AG20443 (cell line): ENCODE results near the gene GLRA2.

Source experiments
- DNase-seq: peaks from one replicate; pipeline ENCODE4 v3.0.0; 2012; ENCODE audit warnings: low spot score, mixed read lengths

GLRA2 gene

DNA sequence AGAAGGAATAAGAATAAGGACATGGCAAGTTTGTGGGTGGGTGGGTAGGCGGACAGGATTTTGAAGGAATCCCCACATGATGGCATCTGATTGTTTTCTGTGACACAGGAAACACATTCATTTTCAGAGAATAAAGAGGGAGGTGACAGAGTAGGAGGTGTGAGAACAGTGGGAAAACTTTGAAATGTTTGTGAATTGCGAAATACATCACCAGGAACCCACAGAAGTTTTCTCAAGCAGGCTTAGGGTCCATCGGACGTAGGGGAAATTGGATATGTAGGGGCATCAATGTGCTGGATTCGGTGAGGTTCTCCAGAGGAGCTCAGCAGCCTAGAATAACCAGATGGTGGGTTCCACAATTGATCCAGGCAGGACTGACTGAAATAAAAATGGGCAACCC lies 171.6 kb downstream of the GLRA2 start:
- DNase-seq = no peak

DNA sequence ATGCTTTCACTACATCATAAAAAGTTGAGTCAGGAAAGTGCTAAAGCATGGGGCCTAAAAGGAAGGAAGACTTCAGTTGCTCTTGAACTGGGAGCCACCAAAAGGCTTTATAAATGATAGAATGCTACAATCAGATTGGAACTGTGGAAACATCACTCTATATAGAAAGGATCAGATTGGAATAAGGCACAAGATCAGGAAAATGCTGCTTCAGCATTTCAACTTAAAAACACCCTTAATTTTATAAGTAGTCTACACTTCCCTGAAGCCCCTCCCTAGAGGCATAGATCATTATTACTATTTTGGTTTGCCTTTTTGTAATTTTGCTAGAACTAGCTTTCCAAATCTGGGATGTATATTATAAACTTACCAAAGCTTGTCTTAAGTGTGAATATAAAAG lies 172.8 kb downstream of the GLRA2 start:
- no peak for DNase-seq

DNA sequence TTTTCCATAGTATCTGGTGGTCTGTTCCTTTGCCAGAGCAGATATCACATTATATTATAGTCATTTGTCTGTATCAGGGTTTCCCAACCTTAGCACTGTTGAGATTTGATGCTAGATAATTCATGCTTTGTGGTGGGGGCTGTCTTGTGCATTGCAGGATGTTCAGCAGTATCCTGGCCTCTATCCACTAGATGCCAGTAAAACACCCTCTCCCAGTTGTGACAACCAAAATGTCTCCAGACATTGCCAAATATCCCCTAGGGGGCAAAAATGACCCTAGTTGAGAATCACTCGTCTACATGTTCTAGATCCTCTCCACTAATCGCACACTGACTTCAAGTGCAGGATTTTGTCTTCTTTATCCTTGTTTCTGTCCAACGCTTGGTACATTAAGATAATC lies 182.8 kb downstream of the GLRA2 start:
- DNase-seq = no peak

DNA sequence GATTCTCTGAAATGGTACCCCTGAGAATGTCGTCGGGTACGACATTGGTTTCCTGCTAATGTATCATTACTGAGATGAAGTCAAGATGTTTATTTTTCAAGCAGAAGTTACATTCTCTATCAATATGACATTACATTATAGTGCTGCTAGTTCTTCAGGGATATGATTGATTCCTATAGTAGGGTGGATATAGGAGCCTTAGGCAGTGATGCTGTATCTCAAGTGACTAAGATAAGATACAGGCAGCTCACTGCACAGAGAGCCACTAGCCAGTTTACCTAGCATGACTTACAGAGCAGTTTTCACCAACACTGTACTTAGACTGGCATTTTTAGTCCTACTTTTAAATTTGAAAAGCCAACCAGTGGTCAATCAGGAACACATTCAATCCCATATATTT lies 188.6 kb downstream of the GLRA2 start:
- DNase-seq = no peak

DNA sequence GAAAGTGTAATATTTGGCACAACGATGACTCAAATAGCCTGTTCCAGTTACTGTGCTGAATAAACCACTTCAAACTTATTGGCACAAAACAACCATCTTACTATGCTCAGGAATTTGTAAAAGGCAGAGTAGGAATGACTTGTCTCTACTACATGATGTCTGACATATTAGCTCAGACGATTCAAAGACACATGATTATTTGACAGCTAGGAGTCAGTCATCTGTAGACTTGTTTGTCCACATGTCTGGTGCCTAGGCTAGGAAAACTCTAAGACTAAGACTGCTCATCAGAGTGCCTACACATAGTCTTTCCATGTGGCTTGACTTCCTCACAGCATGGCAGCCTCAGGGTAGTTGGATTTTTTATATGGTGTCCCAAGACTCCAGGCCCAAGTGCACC lies 189.1 kb downstream of the GLRA2 start:
- DNase-seq = no peak

DNA sequence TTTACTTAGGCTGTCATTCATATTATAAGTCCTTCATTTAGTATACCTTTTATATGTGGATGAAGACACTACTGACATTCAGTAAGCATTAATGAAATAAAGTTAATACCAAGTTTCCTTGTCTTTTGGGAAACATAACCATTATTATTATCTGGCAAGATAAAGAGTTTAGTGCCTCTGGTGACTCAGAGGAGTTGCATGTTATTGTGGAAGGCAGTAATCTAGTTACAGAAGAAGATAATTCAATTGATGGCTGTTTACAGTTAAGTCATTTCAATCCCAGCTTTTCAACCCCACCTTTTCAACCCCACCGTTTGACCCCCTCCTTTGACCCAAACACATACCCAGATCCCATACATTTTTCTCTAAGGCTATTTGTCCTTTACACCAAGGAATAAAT lies 199.7 kb downstream of the GLRA2 start:
- DNase-seq = no peak

DNA sequence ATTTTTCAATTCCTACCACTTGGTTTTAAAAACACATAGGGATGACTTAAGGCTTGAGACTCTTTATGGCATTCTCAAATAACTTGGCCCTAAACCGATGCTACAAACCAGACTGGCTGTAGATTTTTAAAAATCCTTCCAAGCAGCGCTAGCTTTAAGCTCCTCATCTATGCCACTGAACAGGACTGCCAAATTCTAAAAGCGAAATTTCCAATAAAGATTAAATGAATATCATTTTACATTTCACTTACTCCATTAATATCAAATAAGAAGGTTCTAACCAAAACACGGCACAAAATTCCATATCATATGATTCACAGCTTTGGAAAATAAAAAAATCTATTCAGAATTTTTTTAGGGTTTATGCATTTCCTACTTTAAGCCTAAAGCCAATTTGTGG lies 209.3 kb downstream of the GLRA2 start:
- DNase-seq = peak; percentile 6

DNA sequence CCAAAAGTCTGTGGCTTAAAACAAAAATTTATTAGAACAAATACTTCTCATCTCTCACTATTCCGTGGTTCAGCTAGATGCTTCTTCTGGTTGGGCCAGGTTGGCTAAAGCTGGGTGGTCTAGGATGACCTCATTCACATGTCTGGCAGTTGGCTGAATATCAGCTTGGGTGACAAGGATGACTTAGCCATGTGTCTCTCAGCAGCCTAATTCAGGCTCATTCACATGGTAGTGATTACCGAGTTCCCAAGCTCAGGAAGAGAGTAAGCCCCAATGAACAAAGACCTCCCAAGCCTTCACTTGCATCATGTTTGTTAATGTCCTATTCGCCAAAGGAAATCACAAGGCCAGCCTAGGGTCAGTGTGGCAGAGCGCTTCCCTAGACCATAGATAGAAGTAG lies 224.1 kb downstream of the GLRA2 start:
- no peak for DNase-seq

DNA sequence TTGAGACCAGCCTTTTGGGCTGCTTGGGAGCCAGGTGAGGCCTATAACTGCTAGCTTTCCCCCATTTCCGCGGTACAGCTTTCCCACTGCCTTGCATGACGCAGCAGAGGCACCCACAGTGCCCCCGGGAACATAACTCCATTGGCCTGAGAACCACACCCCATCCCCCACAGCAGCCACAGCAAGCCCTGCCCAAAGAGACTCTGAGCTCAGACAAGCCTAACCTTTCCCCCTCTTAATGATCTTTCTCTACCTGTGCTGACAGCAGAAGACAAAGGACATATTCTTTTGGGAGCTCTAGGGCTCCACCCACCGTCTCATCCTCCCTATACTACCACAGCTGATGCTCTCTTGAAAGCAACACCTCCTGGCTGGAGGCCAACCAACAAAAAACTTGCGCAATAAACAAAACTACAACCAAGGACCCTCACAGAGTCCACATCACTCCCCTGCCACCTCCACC lies 228.7 kb downstream of the GLRA2 start:
- DNase-seq = no peak

DNA sequence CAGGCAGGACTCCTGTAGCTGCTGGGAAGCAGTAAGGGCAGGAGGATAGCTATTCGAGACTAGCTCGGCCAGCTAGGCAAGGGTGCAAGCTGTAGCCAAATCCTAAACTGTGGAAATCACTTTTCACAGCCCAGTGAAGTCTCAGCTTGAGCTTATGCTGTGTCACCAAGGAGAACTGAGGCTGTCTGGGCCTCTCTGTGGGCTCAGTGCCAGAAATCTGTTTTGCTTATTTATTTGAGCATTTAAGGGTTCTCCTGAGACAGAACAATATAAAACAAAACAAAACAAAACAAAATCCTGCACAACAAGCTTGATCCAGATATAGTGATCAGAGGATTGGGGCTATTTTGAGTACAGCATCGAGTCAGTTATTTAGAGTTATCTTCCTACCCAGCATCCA lies 246.1 kb downstream of the GLRA2 start:
- DNase-seq = no peak

DNA sequence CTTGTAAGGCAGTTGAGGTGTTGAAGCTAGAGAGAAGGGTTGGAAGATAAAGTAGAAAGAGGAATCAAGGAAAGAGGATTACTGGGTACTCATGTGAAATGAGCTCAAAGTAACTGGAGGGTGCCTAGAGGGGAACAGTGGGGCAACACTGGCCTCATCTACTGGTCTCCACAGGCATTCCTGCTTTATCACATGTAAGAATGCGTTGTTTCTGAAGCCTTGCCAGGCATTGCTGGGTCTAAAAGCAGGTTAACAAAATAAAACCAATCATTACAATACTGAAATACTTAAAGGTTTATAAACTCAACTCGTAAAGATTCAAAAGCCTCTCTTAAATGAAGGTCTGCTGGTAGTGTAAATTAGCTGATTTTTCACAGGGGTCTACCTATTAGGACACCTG lies 247.6 kb downstream of the GLRA2 start:
- no peak for DNase-seq

DNA sequence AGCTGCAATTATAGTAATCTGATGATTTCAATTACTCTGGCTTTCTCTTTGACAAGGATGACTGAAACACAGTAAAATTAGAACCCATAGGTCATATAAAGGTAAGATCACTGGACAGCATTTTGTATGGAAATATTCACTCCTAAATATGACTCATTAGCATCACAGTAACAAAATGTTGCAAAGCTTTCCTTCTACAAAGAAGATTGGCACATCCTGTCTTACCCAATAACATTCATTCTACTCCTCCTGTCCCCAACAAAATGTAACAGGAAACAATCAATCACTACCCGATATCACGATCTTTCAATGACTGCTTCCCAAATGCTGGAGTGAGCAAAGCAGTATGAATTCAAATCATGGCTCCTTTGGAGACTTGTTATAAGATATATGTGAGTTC lies 248.2 kb downstream of the GLRA2 start:
- DNase-seq = peak; percentile 21

DNA sequence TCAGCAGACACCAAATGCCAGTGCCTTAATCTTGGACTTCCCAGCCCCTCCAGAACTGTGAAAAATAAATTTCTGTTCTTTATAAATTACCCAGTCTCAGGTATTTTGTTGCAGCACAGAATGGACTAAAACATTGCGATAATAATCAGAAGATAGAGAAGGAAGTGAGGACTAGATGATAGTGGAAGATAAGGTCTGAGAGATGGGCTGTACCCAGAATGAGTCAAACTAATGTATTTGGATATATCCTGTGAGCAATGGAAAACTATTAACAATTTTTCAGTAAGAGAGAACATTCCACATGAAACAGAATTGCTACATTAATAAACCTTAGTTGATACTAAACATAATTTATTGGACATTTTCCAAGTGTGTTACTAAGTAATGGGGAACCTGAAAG lies 250.2 kb downstream of the GLRA2 start:
- no peak for DNase-seq
